AG08395 (cell line): ENCODE data around the gene ZDBF2.
"Not testable (repeated sequence)": the region's sequence is repeated elsewhere in the genome, so short reads cannot be mapped to it uniquely, and the experiment has no call there.

Experiments used
- DNase-seq: peaks from one replicate; pipeline ENCODE4 v3.0.0; 2012; ENCODE audit warnings: mixed read lengths, low spot score

The ZDBF2 gene

DNA sequence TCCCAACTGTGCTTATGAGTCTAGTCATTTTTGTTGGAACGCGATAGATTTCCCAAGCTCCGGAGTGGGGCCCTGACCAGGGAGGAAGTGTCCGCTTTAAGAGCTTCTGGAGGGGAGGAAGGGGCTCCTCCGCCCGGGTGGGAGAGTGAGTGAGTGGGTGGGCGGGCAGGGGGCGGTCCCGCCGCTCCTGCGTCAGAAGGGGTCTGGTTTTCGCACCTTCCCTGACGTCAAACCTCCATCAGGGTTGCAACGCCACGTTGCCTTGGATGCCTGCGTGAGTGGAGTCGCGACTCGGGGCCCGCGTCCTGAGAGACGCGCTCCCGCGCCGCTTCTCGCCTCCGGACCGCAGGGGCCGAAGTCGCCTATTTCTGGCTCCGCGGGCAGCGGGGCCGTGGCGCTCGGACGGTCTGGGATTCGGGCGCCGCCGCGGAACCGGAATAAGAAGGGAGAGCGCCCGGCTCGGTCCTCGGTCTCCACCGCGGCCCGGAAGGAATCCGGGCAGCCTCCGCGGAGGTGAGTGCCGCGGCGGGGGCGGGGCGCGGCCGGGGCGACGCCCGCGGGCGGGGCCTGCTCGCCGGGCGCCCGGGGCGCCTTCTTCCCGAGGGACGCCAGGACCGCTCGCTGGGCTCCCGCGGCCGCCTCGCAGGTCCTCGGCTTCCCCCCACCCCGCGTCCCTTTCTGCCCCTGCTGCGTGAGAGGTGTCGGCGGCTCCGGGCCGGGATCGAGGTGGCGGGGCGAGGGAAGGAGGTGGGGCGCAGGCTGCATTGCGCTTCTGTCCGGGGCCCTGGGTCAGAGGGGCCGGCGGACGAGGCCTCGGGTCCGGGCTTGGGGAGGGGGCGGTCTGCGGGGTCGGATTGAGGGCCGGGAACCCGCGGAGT, at the start of gene ZDBF2:
Gene ZDBF2 (plus strand): TSS at position 230 of the 878 bp plus-strand sequence. CDS start 7,187 bp downstream, outside the sequence.
- DNase-seq = peak; percentile 70

DNA sequence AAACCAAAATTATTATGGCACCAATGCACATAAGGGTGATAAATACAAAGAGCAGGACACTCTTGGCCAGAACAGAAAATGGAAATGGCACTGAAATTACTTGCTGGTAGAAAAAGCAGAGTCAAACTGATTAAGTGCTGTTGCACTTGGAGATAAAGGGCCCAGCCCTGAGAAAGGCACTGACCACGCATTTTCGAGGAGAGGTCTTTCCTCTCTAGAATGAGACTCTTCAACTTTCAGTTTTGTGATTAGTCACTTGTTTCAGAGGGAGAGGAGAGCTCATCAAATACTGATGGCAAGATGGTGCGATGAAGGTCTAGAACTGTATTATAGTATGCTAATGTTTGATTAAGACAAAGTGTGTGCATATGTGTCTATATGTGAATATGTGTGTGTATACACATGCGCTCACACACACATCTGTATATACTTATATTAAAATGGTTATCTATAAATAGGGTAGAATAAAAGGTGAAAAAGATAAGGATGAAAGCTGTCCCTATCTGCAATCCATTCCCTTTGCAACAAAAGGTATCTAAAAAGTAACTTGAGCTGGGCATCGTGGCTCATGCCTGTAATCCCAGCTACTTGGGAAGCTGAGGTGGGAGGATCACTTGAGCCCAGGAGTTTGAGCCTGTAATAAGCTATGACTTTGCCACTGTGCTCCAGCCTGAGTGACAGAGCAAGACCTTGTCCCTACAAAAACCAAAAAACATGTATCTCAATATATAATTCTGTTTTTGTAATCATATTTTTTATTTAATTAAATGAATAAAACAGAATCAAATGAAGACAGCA, 48.8 kb upstream of the ZDBF2 start:
- DNase-seq = no peak

DNA sequence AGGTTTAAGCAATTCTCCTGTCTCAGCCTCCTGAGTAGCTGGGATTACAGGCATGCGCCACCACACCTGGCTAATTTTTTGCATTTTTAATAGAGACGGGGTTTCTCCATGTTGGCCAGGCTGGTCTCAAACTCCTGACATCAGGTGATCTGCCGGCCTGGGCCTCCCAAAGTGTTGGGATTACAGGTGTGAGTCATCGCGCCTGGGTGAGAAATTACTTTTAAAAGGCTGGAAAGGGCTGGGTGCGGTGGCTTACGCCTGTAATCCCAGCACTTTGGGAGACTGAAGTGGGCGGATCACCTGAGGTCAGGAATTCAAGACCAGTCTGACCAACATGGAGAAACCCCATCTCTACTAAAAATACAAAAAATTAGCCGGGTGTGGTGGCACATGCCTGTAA, 45.8 kb upstream of the ZDBF2 start:
- DNase-seq = not testable (repeated sequence)

DNA sequence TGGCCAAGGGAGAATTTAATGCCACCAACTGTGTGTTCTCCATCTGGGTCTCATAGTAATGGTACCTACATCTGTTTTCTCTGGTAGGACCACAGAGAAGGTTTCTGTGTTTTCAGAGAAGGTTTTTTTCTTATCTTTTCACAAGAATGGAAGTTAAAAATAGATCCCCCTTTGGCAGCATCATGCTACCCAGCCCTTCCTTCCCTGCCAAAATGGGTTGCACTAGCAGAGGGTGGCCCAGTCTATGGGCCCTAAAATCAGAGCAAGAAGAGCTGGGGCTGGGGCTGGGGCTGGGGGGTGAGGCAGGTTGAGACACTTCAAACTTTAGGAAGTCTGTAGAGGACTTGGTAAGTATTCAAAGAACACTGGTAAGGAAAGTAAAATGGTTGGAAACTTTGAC, 44.8 kb upstream of the ZDBF2 start:
- no peak for DNase-seq

DNA sequence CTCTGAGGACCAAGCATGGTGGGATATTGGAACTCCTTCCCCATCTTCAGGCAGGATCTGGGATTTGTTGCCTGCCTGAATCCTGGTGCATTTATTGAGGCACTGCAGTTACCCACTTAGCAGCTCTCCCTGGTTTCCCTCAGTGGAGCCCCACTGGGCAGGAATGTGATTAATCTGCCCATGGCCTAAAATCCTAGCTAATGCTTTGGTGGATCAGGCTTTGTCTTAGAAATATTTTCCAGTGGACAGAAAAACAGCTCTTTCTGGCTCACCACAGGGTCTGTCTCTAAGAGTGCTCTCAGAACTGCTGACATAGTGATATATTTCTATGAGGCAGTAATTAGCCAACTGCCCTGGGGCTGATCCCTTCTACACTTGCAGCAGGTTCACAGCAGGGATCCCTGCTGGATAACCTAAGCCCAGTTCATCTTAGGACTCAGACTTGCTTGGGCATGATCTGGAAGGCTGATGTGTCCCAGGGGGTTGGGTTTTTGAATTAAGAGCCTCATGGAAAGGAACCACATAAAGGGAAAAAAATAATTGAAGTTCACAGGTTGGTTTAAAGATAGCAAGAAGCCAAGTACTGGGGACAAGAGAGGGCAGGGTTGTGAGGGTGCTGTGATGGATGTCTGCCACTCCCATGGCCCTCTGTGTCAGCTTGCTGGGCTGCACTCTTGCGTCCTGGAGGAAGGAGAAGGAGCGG, 44.3 kb upstream of the ZDBF2 start:
- peak; percentile 39 for DNase-seq

DNA sequence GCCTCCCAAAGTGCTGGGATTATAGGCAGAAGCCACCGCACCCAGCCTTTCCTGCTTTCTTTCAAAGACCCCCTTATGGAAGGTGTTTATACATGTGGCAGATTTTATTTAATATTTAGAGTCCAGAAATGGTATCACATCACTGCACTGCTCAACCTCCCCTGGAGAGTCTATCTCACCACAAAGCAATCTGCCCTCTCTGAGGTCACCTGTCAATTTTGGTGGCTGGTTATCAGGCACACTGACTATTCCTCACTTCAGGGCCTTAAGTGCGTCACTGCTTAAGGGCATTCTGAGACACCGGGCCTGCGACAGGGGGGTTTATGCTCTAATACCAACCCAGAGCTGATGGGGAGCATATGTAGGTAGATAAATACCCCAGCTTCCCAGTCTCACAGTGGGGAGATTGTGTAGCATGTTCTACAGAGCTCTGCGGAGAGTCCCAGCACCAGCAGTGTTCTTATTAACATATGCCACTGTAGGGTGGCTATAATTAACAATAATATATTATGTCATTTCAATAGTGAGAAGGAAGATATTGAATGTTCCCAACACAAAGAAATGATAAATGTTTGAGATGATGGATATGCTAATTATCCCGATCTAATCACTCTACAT, 42.7 kb upstream of the ZDBF2 start:
- DNase-seq = no peak

DNA sequence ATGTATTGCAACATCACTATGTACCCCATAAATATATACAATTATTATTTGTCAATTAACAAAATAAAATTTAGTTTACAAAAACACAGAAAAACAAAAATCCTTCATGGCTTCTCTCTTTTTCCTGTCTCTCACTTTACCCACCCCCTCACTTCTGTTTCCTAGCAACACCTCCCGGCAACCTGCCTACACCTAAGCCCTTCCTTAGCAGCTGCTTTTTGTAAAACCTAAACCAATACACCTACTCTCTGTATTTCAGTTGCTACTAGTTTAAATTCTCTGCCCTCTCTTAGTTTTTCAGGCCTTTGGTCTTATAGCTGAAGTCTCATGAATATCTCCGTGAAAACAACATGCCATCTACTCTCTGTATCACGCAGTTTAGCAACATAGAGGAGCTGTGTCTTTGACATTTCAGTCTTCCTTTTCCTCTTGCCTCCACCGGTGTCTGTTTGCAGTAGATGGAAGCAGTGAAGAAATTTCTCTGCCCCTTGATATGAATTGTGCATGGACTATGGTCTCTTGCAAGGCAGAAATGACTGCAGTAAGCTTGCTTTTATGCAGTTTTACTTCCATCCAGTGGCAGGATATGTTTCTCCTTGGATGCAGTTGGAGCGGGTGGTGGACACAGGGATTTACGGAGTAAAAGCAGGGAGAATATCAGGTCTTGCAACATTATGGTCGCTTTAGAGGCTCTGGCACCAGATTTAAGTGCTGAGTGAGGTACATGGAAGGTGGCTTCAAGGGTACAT, 42.0 kb upstream of the ZDBF2 start:
- DNase-seq = no peak

DNA sequence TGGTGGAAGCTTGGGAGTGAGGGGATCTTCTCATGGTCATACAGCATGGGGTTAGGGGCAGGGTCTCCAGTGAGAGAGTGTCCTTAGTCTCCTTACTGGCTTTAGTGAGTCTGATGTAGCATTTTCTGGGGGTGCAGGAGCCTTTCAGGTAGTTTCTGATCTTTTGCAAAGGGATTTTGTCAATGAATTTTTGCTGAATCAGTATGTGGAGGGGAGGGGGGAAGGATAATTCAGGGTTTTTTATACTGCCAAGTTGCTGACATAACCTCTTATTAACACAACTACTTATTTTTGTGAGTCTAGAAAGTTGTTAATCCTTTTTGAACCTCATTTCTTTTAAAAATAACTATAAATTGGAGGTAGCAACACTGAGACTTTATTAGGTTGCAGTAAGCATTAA, 35.3 kb upstream of the ZDBF2 start:
- DNase-seq = no peak

DNA sequence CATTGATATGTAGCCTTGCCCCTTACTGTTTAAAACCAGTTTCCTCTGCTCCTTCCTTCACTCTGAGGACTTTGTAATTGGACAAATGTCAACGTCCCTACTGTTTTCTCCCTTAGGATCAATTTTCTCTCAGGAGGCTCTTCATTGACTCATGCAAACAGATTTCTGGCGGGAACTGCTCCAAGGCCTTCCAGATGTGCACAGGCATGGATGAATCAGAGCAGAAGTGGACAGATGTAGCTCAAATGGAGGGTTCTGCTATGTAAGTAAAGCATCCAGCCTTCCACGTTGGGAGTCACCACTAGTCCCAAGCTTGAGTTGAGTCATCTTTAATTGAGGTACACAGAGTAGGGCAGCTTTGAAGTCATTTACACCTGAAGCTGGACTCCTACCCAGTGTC, 34.1 kb upstream of the ZDBF2 start:
- DNase-seq = no peak

DNA sequence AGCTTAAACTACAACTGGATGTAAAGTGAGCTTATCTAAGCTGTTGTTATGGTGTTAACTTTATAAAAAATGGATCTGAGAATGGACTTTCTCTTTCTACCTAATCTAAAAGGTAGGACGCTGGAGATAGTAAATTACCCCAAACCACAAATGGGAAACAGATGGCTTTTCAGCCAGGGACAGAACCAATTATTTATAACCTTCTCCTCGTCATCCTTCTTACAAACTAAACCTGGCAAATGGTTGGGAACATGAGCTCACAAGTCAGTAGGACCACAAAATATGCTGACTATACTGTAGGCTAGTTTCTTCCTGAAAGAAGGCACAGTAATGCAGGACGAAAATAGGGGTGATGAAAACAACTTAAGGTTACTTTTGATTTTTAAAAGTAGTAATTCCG, 32.7 kb upstream of the ZDBF2 start:
- no peak for DNase-seq

DNA sequence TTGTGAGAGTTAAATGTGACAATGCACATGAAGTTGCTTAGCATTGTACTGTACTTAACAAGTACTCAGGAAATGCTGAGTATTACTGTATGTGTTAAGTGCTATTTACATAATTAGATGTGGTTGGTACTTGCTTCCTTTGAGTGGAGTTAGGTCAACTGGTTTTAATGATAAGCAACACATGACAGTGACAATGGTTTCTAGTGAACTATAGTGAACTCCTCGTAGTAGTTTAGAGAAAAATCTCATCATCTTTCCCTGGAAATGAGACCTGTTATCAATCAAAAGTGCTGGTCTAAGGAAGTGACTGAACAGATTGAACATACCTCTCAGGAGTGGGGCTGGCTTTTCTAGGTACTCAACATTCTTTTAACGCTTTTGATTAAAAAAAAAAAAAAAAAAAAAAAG, 29.2 kb upstream of the ZDBF2 start:
- DNase-seq = no peak

DNA sequence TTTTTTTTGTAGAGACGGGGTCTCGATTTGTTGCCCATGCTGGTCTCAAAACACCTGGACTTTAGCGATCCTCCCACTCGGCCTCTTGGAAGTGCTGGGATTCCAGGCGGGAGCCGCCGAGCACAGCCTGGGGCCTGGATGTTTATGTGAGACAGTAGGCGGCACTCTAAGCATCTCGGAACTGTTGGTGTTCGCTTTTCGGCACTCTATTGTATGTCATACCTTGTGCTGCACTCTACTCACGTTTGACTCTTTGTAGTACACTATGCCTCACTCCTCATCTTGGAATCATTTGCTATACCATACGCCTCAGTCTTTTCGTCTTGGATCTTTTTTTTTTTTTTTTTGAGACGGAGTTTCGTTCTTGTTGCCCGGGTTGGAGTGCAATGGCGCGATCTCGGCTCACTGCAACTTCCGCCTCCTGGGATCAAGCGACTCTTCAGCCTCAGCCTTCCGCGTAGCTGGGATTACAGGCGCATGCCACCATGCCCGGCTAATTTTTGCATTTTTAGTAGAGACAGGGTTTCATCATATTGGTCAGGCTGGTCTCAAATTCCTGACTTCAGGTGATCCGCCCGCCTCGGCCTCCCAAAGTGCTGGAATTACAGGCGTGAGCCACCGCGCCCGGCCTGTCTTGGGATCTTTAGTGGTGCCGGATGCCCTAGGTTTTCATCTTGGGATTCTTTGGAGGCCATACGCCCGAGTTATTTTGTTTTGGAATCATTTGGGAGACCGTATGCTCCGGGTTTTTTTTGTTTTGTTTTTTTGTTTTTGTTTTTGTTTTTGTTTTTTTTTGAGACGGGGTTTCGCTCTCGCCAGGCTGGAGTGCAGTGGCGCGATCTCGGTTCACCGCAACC, 24.2 kb upstream of the ZDBF2 start:
- DNase-seq = no peak

DNA sequence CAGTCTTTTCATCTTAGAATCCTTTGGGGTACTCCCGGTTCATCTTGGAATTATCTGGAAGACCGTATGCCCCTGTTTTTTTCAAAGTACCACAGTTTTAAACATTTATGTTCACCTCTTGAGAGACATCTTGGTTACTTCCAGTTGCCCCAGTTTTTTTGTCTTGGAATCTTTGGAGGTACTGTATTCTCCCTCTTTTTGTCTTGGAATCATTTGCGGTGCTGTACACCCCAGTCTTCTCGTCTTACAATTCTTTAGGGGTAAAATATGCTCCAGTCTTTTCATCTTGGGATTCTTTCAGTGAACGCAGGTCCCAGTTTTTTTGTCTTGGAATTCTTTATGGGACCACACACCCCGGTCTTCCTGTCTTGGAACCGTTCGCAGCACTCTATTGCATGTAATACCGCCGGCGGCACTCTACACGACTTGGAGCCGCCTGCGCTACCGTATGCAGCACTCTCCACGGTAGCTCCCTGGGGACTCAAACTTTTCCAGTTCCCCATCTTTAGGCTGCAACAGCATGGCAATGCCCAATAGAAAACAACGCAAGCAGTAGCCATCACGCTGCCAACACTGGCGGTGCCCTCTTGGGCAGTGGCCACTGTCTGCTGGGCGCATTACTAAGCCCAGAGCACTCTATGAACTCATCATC, 21.2 kb upstream of the ZDBF2 start:
- no peak for DNase-seq

DNA sequence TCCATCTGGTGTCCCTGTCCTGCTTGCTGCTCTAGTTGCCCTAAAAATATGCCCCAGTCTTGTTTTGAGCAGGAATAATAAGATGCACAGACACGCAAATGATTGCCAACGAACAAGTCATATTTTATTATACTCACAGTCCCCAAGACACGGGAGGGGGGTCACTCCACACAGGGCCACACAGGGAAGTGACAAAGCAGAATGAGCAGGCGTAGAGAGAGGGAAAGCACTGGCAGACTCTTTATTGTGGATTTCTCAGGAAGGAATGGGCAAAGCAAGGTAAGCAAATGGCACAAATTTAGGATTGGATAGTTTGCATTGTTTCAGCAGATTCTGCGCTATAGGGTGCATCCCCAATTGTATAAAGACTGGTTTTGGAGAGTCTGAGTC, 20.7 kb upstream of the ZDBF2 start:
- no peak for DNase-seq

DNA sequence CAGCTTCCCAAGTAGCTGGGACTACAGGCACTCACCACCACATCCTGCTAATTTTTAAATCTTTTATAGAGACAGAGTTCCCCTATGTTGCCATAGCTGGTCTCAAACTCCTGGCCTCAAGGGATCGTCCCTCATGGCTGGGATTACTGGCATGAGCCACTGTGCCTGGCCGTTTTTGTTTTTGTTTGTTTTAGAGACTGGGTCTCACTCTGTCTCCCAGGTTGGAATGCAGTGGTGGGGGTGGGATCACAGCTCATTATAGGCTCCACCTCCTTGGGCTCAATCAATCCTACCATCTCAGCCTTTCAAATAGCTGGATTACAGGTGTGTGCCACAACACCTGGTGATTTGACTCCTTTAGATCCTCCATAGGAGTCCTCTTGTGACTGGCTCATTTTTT, 19.5 kb upstream of the ZDBF2 start:
- DNase-seq = no peak

DNA sequence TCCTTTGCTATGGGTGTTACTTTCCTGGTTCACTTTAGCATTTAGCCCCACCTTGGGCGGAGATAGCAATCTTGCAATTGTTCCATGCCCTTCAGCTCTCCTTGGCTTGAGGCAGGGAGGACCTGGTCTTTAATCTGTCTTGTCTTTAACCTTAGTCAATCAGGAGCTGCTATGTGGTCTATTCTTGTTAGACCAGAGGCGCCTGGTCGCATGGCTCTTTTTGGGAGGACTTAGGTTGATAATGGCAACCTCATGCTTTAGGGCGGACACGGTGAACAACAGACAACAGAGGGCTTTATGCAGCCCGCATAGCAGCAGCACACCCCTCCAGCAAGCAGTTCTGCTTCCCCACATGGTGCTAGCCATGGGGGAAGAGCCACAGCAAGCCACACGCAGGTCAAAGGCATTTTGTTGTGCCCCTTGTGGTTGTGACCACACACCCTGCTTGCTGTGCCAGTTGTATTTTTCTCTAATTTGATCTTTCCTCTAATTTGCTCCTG, 17.7 kb upstream of the ZDBF2 start:
- DNase-seq = no peak

DNA sequence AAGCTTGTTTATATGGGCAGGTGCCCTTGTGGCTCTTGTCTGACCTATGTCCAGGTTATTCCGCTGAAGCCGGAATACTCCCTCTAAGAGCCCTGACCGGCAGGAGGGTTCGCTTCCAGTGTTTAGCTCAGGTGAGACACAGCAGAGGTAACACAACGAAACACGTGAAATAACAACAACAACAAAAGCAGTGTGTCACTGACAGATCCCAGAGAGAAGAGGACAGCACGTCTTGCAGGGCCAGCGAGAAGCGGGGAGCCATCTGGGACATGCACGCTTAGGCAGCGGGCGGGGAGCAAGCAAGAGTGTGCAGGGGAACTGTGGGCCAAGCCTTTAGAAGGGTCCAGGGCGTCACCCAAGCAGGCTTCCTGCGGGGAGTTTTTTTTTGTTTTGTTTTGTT, 17.1 kb upstream of the ZDBF2 start:
- no peak for DNase-seq

DNA sequence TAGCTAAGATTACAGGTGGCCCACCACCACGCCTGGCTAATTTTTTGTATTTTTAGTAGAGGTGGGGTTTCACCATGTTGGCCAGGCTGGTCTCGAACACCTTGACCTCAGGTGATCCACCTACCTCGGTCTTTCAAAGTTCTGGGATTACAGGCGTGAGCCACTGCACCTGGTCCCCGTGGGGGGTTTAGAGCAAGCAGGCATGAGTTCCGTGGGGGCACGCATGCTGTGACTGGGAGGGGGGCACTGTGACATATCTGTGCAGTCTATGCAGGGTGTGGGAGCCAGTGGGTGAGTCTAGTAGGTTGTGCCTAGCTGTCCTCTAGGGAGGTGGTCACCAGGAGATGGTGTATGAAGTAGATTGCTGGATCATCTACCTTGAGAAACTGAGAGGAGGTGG, 16.6 kb upstream of the ZDBF2 start:
- DNase-seq = no peak

DNA sequence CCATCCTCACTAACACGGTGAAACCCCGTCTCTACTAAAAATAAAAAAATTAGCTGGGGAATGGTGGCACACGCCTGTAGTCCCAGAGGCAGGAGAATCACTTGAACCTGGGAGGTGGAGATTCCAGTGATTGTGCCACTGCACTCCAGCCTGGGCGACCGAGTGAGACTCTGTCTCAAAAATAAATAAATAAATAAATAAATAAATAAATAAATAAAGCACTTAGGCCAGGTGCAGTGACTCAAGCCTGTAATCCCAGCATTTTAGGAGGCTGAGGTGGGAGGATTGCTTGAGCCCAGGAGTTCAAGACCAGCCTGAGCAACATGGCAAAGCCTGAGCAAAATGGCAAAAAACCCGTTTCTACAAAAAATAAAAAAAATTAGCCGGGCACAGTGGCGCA, 15.8 kb upstream of the ZDBF2 start:
- not testable (repeated sequence) for DNase-seq
